Chondrocyte (in vitro differentiated cells): ENCODE results near the gene PTTG1. TPM values are rescaled to one million over a fixed set of nuclear protein-coding genes. Genes with fewer than 3 reads are reported as not detected.

Experiments used
- DNase-seq: peaks from one replicate; pipeline ENCODE4 v3.0.0; 2021; ENCODE audit warnings: mixed read lengths, low spot score
- H3K27ac Mint-ChIP-seq: one replicate; pipeline ENCODE4 v1.8.0; 2021; ENCODE audit warnings: mild to moderate bottlenecking, moderate library complexity, mixed read lengths; ENCODE audit not compliant: unreplicated experiment
- H3K27me3 Mint-ChIP-seq: 2 replicates; pipeline ENCODE4 v1.8.0; 2021; ENCODE audit warnings: low read depth, mixed read lengths
- H3K36me3 Mint-ChIP-seq: 2 replicates; pipeline ENCODE4 v1.8.0; 2021; ENCODE audit warnings: low read depth, mixed read lengths
- H3K4me1 Mint-ChIP-seq: 2 replicates; pipeline ENCODE4 v1.8.0; 2021; ENCODE audit warnings: low read depth, mild to moderate bottlenecking, mixed read lengths
- H3K4me3 Mint-ChIP-seq: one replicate; pipeline ENCODE4 v1.8.0; 2021; ENCODE audit warnings: mild to moderate bottlenecking, moderate library complexity, mixed read lengths; ENCODE audit not compliant: unreplicated experiment
- H3K9me3 Mint-ChIP-seq: 2 replicates; pipeline ENCODE4 v1.8.0; 2021; ENCODE audit warnings: low read depth, mixed read lengths
- CTCF ChIP-seq: fragments of 200-600 bp; sonication (generic); IDR thresholded peaks from 2 replicates; pipeline ENCODE4 v1.5.0; 2021; ENCODE audit warnings: antibody characterized with exemption, mild to moderate bottlenecking, moderate library complexity
- microRNA-seq: library from miRNA; unstranded; fragments of <30 nt; microRNA quantifications from one replicate; pipeline ENCODE4 v1.2.0, GENCODE V29; 2020; ENCODE audit warnings: borderline number of aligned reads
- total RNA-seq: library from RNA; stranded (reverse); gene quantifications from 3 replicates; pipeline ENCODE4 v1.2.1, GENCODE V29; 2021

PTTG1 gene
- total RNA-seq, 1 donor from 2014 or later, result 15.5 TPM

GRCh38 chr5:160474084-160474483, 52.4 kb downstream of the PTTG1 start:
- no peaks in the 10 kb centered on the region for H3K36me3 Mint-ChIP-seq
- no peak overlapping the region for H3K4me3 Mint-ChIP-seq
- no peaks in the 10 kb centered on the region for H3K27me3 Mint-ChIP-seq
- no peak for TF ChIP-seq CTCF
- no peaks in the 10 kb centered on the region for H3K9me3 Mint-ChIP-seq
- DNase-seq, result no peak
- H3K27ac Mint-ChIP-seq, result no peak overlapping the region
- peaks cover 4% of the 10 kb centered on the region for H3K4me1 Mint-ChIP-seq

GRCh38 chr5:160475864-160476438, 54.3 kb downstream of the PTTG1 start:
- H3K4me1 Mint-ChIP-seq, result peaks cover 13% of the 10 kb centered on the region
- H3K27me3 Mint-ChIP-seq, result no peaks in the 10 kb centered on the region
- H3K9me3 Mint-ChIP-seq, result no peaks in the 10 kb centered on the region
- no peak for DNase-seq
- TF ChIP-seq CTCF, result no peak
- no peaks in the 10 kb centered on the region for H3K36me3 Mint-ChIP-seq
- no peak overlapping the region for H3K27ac Mint-ChIP-seq
- no peak overlapping the region for H3K4me3 Mint-ChIP-seq

- no peak overlapping the region for H3K4me3 Mint-ChIP-seq
- no peak for TF ChIP-seq CTCF
- no peak for DNase-seq
- H3K36me3 Mint-ChIP-seq, result no peaks in the 10 kb centered on the region
- H3K27ac Mint-ChIP-seq, result no peak overlapping the region
- no peaks in the 10 kb centered on the region for H3K27me3 Mint-ChIP-seq
- H3K4me1 Mint-ChIP-seq, result peaks cover 13% of the 10 kb centered on the region
- H3K9me3 Mint-ChIP-seq, result no peaks in the 10 kb centered on the region
Measured at GRCh38 chr5:160477266-160477970, 55.8 kb downstream of the PTTG1 start.

GRCh38 chr5:160478163-160478562, 56.5 kb downstream of the PTTG1 start:
- no peak overlapping the region for H3K4me3 Mint-ChIP-seq
- no peaks in the 10 kb centered on the region for H3K27me3 Mint-ChIP-seq
- no peak for DNase-seq
- H3K36me3 Mint-ChIP-seq, result no peaks in the 10 kb centered on the region
- no peak for TF ChIP-seq CTCF
- peaks cover 13% of the 10 kb centered on the region for H3K4me1 Mint-ChIP-seq
- no peaks in the 10 kb centered on the region for H3K9me3 Mint-ChIP-seq
- no peak overlapping the region for H3K27ac Mint-ChIP-seq

Small RNA genes lying within 50 kb of the gene (microRNA-seq; reads per million reads assigned to microRNA genes)
- not detected for gene MIR3142

Other genes with a start within 250 kb of the PTTG1 start
- gene FABP6, start 192.3 kb upstream of the PTTG1 start, total RNA-seq, result not detected in 3 replicates
- gene CCNJL, start 109.3 kb upstream of the PTTG1 start, total RNA-seq, result 4.7 to 11.4 TPM (median 10.0 TPM) in 3 replicates
- 0.34 to 0.62 TPM (median 0.59 TPM) in 3 replicates for gene C1QTNF2, start 51.2 kb upstream of the PTTG1 start, total RNA-seq
- 3.9 to 7.2 TPM (median 4.1 TPM) in 3 replicates for gene FAM200C, start 21.8 kb upstream of the PTTG1 start, total RNA-seq
- 29.5 to 36.4 TPM (median 32.4 TPM) in 3 replicates for gene SLU7, start 2.8 kb upstream of the PTTG1 start, total RNA-seq